A549 (cell line): Measurements from ENCODE around the gene PATJ. TPM values are rescaled to one million over a fixed set of nuclear protein-coding genes. Genes with fewer than 3 reads are reported as not detected.

Experiments used
- ATAC-seq, 2 experiments: fragments of 200-7000 bp in 1 of 2; fragments of >200 bp in 1 of 2; cut with Nextera tagmentation in 1 of 2; cut with Tn5 transposase in 1 of 2; 3 replicates each; pipeline versions ENCODE4 v1.8.0 to v1.9.1; 2018 to 2020; ENCODE audit warnings: mild to moderate bottlenecking in 1 of 2, moderate library complexity in 1 of 2
- CTCF ChIA-PET: fragments of 300-600 bp; sonication (Branson Sonifier 250); formaldehyde crosslinking; extraction: SDS; loops from one replicate; lab custom pipeline; 2021; ENCODE audit warnings: antibody characterized with exemption, inconsistent platforms; lab: Yijun Ruan, JAX
- POLR2A ChIA-PET: fragments of 350-600 bp; formaldehyde crosslinking; extraction: SDS; loops from one replicate; lab custom pipeline; 2021; ENCODE audit warnings: antibody characterized with exemption, inconsistent platforms; lab: Yijun Ruan, JAX
- DNase-seq, 2 experiments: peaks; one replicate each; pipeline versions ENCODE4 v3.0.0 to v3.0.0-alpha.2; 2011 to 2016; ENCODE audit warnings: low read depth in 1 of 2, low spot score in 1 of 2
- FAIRE-seq: peaks from 2 replicates; lab custom pipeline; 2011; peaks lifted over from hg19 to GRCh38; lab: Jason Lieb, UNC
- H3K27ac ChIP-seq, 2 experiments: fragments of >200 bp; sonication (Bioruptor Twin); formaldehyde crosslinking; 3 replicates each; pipeline ENCODE4 v1.5.1; 2016 to 2017
- H3K4me1 ChIP-seq: fragments of >200 bp; sonication (Bioruptor Twin); formaldehyde crosslinking; 3 replicates; pipeline ENCODE4 v1.6.1; 2016
- H3K4me2 ChIP-seq: fragments of >200 bp; sonication (Bioruptor Twin); formaldehyde crosslinking; 3 replicates; pipeline ENCODE4 v1.6.1; 2016
- H3K4me3 ChIP-seq: fragments of >200 bp; sonication (Bioruptor Twin); formaldehyde crosslinking; 3 replicates; pipeline ENCODE4 v1.5.1; 2016
- H3K9me3 ChIP-seq: fragments of >200 bp; sonication (Bioruptor Twin); formaldehyde crosslinking; 3 replicates; pipeline ENCODE4 v1.6.1; 2016
- CBX2 ChIP-seq: fragments of 200-600 bp; sonication (generic); IDR thresholded peaks from 2 replicates; pipeline ENCODE4 v1.6.1; 2016; ENCODE audit warnings: low read depth, mild to moderate bottlenecking, borderline replicate concordance
- CHD4 ChIP-seq: fragments of 200-600 bp; sonication (generic); IDR thresholded peaks from 2 replicates; pipeline ENCODE4 v1.6.1; 2016; ENCODE audit warnings: antibody characterized with exemption, mild to moderate bottlenecking, borderline replicate concordance
- EHMT2 ChIP-seq: fragments of 200-600 bp; sonication (generic); IDR thresholded peaks from 2 replicates; pipeline ENCODE4 v1.6.1; 2016; ENCODE audit warnings: antibody characterized with exemption, low read depth, mild to moderate bottlenecking, moderate library complexity
- EP300 ChIP-seq, 2 experiments: fragments of >200 bp; sonication (Bioruptor Twin); formaldehyde crosslinking; IDR thresholded peaks; 2 replicates in 1 of 2; 3 replicates in 1 of 2; pipeline ENCODE4 v1.6.1; 2016 to 2017
- ESRRA ChIP-seq: fragments of 150-350 bp; IDR thresholded peaks from 2 replicates; pipeline ENCODE4 v1.6.1; 2014; ENCODE audit warnings: mild to moderate bottlenecking, low read length, borderline replicate concordance
- FOSB ChIP-seq: fragments of 250-450 bp; sonication (Bioruptor Pico); IDR thresholded peaks from 2 replicates; pipeline ENCODE4 v1.5.0; 2020; ENCODE audit warnings: mild to moderate bottlenecking, moderate library complexity
- FOSL2 ChIP-seq, 2 experiments: fragments of 450-650 bp in 1 of 2; fragments of >200 bp in 1 of 2; sonication (Bioruptor Twin) in 1 of 2; formaldehyde crosslinking; IDR thresholded peaks; 2 replicates each; pipeline versions ENCODE4 v1.5.0 to v1.6.1; 2016 to 2020; ENCODE audit warnings: mild to moderate bottlenecking in 1 of 2, moderate library complexity in 1 of 2
- HDAC2 ChIP-seq: fragments of 200-600 bp; sonication (generic); IDR thresholded peaks from 2 replicates; pipeline ENCODE4 v1.6.1; 2016
- HMGXB4 ChIP-seq: fragments of 250-450 bp; sonication (Bioruptor Pico); IDR thresholded peaks from 2 replicates; pipeline ENCODE4 v1.5.0; 2021; ENCODE audit warnings: mild to moderate bottlenecking, moderate library complexity, borderline replicate concordance
- HOXA7 ChIP-seq: fragments of 250-450 bp; sonication (Bioruptor Pico); IDR thresholded peaks from 2 replicates; pipeline ENCODE4 v1.5.0; 2020; ENCODE audit warnings: mild to moderate bottlenecking, moderate library complexity
- HOXB13 ChIP-seq: fragments of 250-450 bp; sonication (Bioruptor Pico); IDR thresholded peaks from 2 replicates; pipeline ENCODE4 v1.5.0; 2020; ENCODE audit warnings: low read depth, mild to moderate bottlenecking, moderate library complexity
- HOXB5 ChIP-seq: fragments of 250-450 bp; sonication (Bioruptor Pico); IDR thresholded peaks from 2 replicates; pipeline ENCODE4 v1.5.0; 2020; ENCODE audit warnings: mild to moderate bottlenecking, moderate library complexity
- JUNB ChIP-seq: fragments of >200 bp; sonication (Bioruptor Twin); formaldehyde crosslinking; IDR thresholded peaks from 2 replicates; pipeline ENCODE4 v1.6.1; 2016
- MAFK ChIP-seq: fragments of 450-650 bp; IDR thresholded peaks from 2 replicates; pipeline ENCODE4 v1.6.1; 2014; ENCODE audit not compliant: partially characterized antibody
- MAZ ChIP-seq: fragments of 150-350 bp; IDR thresholded peaks from 2 replicates; pipeline ENCODE4 v1.6.1; 2014; ENCODE audit warnings: antibody characterized with exemption, low read depth, low read length, borderline replicate concordance
- NPAS2 ChIP-seq: fragments of 250-450 bp; sonication (Bioruptor Pico); IDR thresholded peaks from 2 replicates; pipeline ENCODE4 v1.8.0; 2022; ENCODE audit warnings: mild to moderate bottlenecking, moderate library complexity, borderline replicate concordance
- NR3C1 ChIP-seq: fragments of >200 bp; sonication (Bioruptor Twin); formaldehyde crosslinking; IDR thresholded peaks from 3 replicates; pipeline ENCODE4 v1.6.1; 2017
- PHF8 ChIP-seq: fragments of 200-600 bp; sonication (generic); IDR thresholded peaks from 2 replicates; pipeline ENCODE4 v1.6.1; 2016; ENCODE audit warnings: low read depth, mild to moderate bottlenecking, antibody characterized with exemption, moderate library complexity, borderline replicate concordance
- POLR2A ChIP-seq: IDR thresholded peaks from 2 replicates; pipeline ENCODE4 v1.6.1; 2012; ENCODE audit warnings: mild to moderate bottlenecking, low read length
- POLR2AphosphoS2 ChIP-seq: conservative IDR thresholded peaks from 2 replicates; pipeline ENCODE4 v1.6.1; 2012; ENCODE audit warnings: low read length, improper control_type of control experiment, inconsistent platforms
- RAD21 ChIP-seq, 2 experiments: fragments of >200 bp in 1 of 2; sonication (Bioruptor Twin) in 1 of 2; formaldehyde crosslinking in 1 of 2; IDR thresholded peaks in 1 of 2; conservative IDR thresholded peaks in 1 of 2; 2 replicates in 1 of 2; 3 replicates in 1 of 2; pipeline ENCODE4 v1.6.1; 2012 to 2018; ENCODE audit warnings: inconsistent platforms in 1 of 2
- RARB ChIP-seq: fragments of 250-450 bp; sonication (Bioruptor Pico); IDR thresholded peaks from 2 replicates; pipeline ENCODE4 v1.8.0; 2021; ENCODE audit warnings: mild to moderate bottlenecking, moderate library complexity
- RCOR1 ChIP-seq: fragments of 150-350 bp; IDR thresholded peaks from 2 replicates; pipeline ENCODE4 v1.6.1; 2014; ENCODE audit warnings: antibody characterized with exemption, low read length, low read depth
- RFX5 ChIP-seq: fragments of 450-650 bp; IDR thresholded peaks from 2 replicates; pipeline ENCODE4 v1.7.1; 2014; ENCODE audit warnings: antibody characterized with exemption, mild to moderate bottlenecking, moderate library complexity
- SMC3 ChIP-seq: fragments of >200 bp; sonication (Bioruptor Twin); formaldehyde crosslinking; IDR thresholded peaks from 3 replicates; pipeline ENCODE4 v1.6.1; 2018; ENCODE audit warnings: inconsistent platforms
- SREBF2 ChIP-seq: fragments of 450-650 bp; IDR thresholded peaks from 2 replicates; pipeline ENCODE4 v1.6.1; 2014; ENCODE audit warnings: mild to moderate bottlenecking, moderate library complexity
- TFCP2L1 ChIP-seq: fragments of 250-450 bp; sonication (Bioruptor Pico); IDR thresholded peaks from 2 replicates; pipeline ENCODE4 v1.5.0; 2021; ENCODE audit warnings: mild to moderate bottlenecking
- TP53 ChIP-seq: fragments of 250-450 bp; sonication (Bioruptor Pico); IDR thresholded peaks from 2 replicates; pipeline ENCODE4 v1.5.0; 2021; ENCODE audit warnings: mild to moderate bottlenecking, moderate library complexity
- USF2 ChIP-seq: fragments of 450-650 bp; IDR thresholded peaks from 2 replicates; pipeline ENCODE4 v1.6.1; 2014; ENCODE audit warnings: antibody characterized with exemption
- ZSCAN20 ChIP-seq: fragments of 250-450 bp; sonication (Bioruptor Pico); IDR thresholded peaks from 2 replicates; pipeline ENCODE4 v1.8.0; 2022; ENCODE audit warnings: mild to moderate bottlenecking, moderate library complexity
- WGBS: methylation state at CpG from one replicate; pipeline ENCODE4 v1.1.6; 2017; ENCODE audit errors: missing lambda C conversion rate; 5-methylcytosine and 5-hydroxymethylcytosine counted together
- polyA plus RNA-seq, 4 experiments: library from polyadenylated mRNA; depleted of rRNA in 3 of 4; stranded (reverse); fragments of >200 nt; fragmentation: RNase III in 1 of 4; extraction: RNeasy Plus Mini Kit Qiagen cat#74134 plus additional on column Dnase treatment in 1 of 4; gene quantifications; 2 replicates in 3 of 4; 3 replicates in 1 of 4; pipeline ENCODE4 v1.2.3, GENCODE V29; 2011 to 2017

Gene PATJ
- polyA plus RNA-seq, 2 of the 4 experiments (the other 2 are of a cell fraction), result 6.0 to 14.7 TPM

- H3K4me1 ChIP-seq, result no peaks in the 10 kb centered on the region
- no peak for ATAC-seq
- no peaks in the 10 kb centered on the region for H3K9me3 ChIP-seq
- no peak for TF ChIP-seq SMC3
- TF ChIP-seq ESRRA, result no peak
- no peak for TF ChIP-seq SREBF2
- no peak for TF ChIP-seq CBX2
- TF ChIP-seq ZSCAN20, result no peak
- no peak for TF ChIP-seq RARB (CRISPR knock-in tag)
- TF ChIP-seq NPAS2 (CRISPR knock-in tag), result no peak
- no peak for TF ChIP-seq RFX5
- TF ChIP-seq USF2, result no peak
- TF ChIP-seq POLR2AphosphoS2, result no peak
- no peak for TF ChIP-seq MAFK
- TF ChIP-seq RCOR1, result no peak
- TF ChIP-seq NR3C1, result no peak
- no peak for TF ChIP-seq TFCP2L1 (CRISPR knock-in tag)
- no peak for TF ChIP-seq HOXA7
- TF ChIP-seq CHD4, result no peak
- no peak for TF ChIP-seq PHF8
- no peak for TF ChIP-seq TP53
- no peak for TF ChIP-seq HDAC2
- no peak for TF ChIP-seq HOXB13 (CRISPR knock-in tag)
- H3K4me3 ChIP-seq, result no peak overlapping the region
- WGBS, result 95% methylated on average over 3 of the region's 3 CpGs
- no peak overlapping the region for H3K4me2 ChIP-seq
- no peak overlapping the region for H3K27ac ChIP-seq
- POLR2A ChIA-PET, result no interaction called here
- DNase-seq, result no peak
- CTCF ChIA-PET, result interaction anchor here (2.3 kb wide), 1 partner anchor 15 kb away, joined by 8 read pairs; no protein-coding TSS in a partner anchor
- FAIRE-seq, result no peak
Observed at GRCh38 chr1:62097464-62097863, 355.2 kb downstream of the PATJ start.

- H3K4me2 ChIP-seq, result no peak overlapping the region
- H3K4me1 ChIP-seq, result no peaks in the 10 kb centered on the region
- no peak for FAIRE-seq
- no peak for ATAC-seq
- no peak for DNase-seq
- TF ChIP-seq NPAS2 (CRISPR knock-in tag) (no peak), FOSB (CRISPR knock-in tag) (no peak), RARB (CRISPR knock-in tag) (no peak), JUNB (no peak), HDAC2 (no peak), HOXB5 (CRISPR knock-in tag) (no peak), NR3C1 (no peak), EHMT2 (no peak), HMGXB4 (CRISPR knock-in tag) (no peak), RAD21 (conservative IDR thresholded peaks at IDR 0.05 in 1 of 2, IDR thresholded peaks at IDR 0.05 in 1 of 2) (no peak), POLR2A (no peak), MAZ (no peak), EP300 (IDR thresholded peaks at IDR 0.05) (no peak), FOSL2 (IDR thresholded peaks at IDR 0.05) (no peak), FOSL2 (CRISPR knock-in tag; IDR thresholded peaks at IDR 0.05) (no peak)
- H3K4me3 ChIP-seq, result no peak overlapping the region
- POLR2A ChIA-PET, result no interaction called here
- CTCF ChIA-PET, result no interaction called here
- no peak overlapping the region for H3K27ac ChIP-seq
- no peaks in the 10 kb centered on the region for H3K9me3 ChIP-seq
- WGBS, result 100% methylated on average over 2 of the region's 2 CpGs
Observed at GRCh38 chr1:62100442-62100841, 358.2 kb downstream of the PATJ start.
